Measurements from ENCODE around the gene CDH23.

CDH23 gene

DNA sequence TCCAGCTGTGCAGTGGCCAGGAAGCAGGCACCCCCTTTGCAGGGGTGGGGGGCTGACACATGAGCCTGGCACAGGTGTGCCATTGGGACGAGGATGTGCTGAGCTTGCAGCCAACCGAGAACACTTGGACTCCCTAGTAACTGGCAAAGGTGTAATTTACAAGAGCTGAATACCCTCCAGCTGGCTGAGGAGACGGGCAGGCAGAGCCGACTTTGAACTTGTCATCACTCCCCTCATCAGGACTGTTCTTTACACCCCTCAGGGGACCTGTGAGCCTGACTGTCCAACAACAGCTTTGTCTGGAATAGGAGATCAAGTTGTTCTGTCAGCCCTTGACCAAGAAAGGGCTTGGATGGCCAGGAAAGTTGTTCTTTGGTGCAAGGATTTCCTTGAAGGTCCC, 61.2 kb downstream of the CDH23 start:
- H3K9me3 ChIP-seq (ENCODE audit: control insufficient read depth, insufficient read depth, low read length), result no peaks in the 10 kb centered on the region
- no peaks in the 10 kb centered on the region for H3K4me1 ChIP-seq (ENCODE audit: control insufficient read depth, insufficient read depth, low read length)
- no peaks in the 10 kb centered on the region for H3K36me3 ChIP-seq (ENCODE audit: control insufficient read depth, insufficient read depth, low read length)
- H3K27me3 ChIP-seq (ENCODE audit: control insufficient read depth, insufficient read depth, low read length), result no peaks in the 10 kb centered on the region
- H3K4me3 ChIP-seq (ENCODE audit: low read depth, low read length), result no peak overlapping the region
- no peak overlapping the region for H3K27ac ChIP-seq (ENCODE audit: low read depth, low read length)
- no peak overlapping the region for H3K9ac ChIP-seq (ENCODE audit: low read depth, low read length)

DNA sequence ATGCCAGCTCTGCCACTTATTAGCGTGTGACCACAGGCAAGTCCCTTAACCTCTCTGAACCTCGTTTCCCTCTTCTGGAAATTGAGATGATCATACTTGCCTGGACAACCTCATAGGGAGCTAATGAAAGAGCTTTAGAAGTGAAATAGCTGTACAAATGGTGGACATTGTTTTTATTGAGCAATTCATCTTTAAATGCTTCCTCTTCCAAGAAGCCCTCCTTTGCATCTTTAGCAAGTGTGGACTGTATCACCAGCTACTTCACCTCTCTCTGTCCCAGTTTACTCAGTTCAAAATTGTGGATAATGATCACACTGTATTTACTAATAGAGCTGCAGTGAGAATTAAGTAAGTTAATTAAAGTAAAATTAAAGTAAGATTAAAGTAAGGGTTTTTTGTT, 61.7 kb downstream of the CDH23 start:
- Histone ChIP-seq H3K36me3 (ENCODE audit: control insufficient read depth, insufficient read depth, low read length) (no peaks in the 10 kb centered on the region), H3K4me3 (ENCODE audit: low read depth, low read length) (no peak overlapping the region), H3K27ac (ENCODE audit: low read depth, low read length) (no peak overlapping the region), H3K27me3 (ENCODE audit: control insufficient read depth, insufficient read depth, low read length) (no peaks in the 10 kb centered on the region), H3K9me3 (ENCODE audit: control insufficient read depth, insufficient read depth, low read length) (no peaks in the 10 kb centered on the region), H3K9ac (ENCODE audit: low read depth, low read length) (no peak overlapping the region), H3K4me1 (ENCODE audit: control insufficient read depth, insufficient read depth, low read length) (no peaks in the 10 kb centered on the region)

DNA sequence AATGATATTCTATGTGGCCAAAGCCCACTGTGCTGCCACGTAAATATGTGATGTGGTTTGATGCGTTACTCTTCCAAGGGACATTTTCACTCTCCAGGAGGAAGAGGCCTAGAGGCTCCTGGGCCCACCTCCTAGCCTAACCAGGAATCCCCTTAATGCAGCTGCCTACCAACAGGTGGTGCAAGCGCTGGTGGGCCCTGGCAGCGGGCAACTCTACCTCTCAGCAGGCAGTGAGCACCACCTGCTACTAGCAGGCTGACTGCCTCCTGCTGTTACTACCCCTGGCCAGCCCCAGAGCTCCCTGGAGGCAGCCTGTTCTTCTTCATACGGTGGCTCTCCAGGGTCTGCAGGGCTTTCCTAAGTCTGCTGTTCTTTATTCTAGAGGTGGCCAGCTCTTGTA, 62.8 kb downstream of the CDH23 start:
- Histone ChIP-seq H3K27ac (ENCODE audit: low read depth, low read length) (no peak overlapping the region), H3K4me1 (ENCODE audit: control insufficient read depth, insufficient read depth, low read length) (no peaks in the 10 kb centered on the region), H3K9ac (ENCODE audit: low read depth, low read length) (no peak overlapping the region), H3K36me3 (ENCODE audit: control insufficient read depth, insufficient read depth, low read length) (no peaks in the 10 kb centered on the region), H3K4me3 (ENCODE audit: low read depth, low read length) (no peak overlapping the region), H3K9me3 (ENCODE audit: control insufficient read depth, insufficient read depth, low read length) (no peaks in the 10 kb centered on the region), H3K27me3 (ENCODE audit: control insufficient read depth, insufficient read depth, low read length) (no peaks in the 10 kb centered on the region)

DNA sequence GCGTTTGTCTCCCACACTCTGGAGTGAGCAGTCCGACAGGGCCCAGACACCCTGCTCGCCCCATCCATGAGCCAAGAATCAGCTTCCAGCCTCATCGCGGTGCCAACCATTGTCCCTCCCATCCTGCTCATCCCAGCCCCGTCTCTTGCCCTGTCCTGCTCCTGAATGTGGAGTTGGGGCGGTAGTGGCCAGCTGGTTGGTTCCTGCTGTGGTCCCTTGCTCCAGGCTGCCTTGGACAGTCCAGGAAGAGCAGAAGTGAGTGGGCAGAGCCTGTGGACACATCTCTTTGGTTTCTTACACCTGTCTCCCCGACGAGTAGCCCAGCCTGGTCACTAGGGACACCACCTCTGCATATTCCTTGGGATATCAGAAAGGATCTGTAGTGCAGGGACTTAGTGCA, 63.9 kb downstream of the CDH23 start:
- no peak overlapping the region for H3K4me3 ChIP-seq (ENCODE audit: low read depth, low read length)
- no peak overlapping the region for H3K27ac ChIP-seq (ENCODE audit: low read depth, low read length)
- no peaks in the 10 kb centered on the region for H3K27me3 ChIP-seq (ENCODE audit: control insufficient read depth, insufficient read depth, low read length)
- no peaks in the 10 kb centered on the region for H3K4me1 ChIP-seq (ENCODE audit: control insufficient read depth, insufficient read depth, low read length)
- H3K9me3 ChIP-seq (ENCODE audit: control insufficient read depth, insufficient read depth, low read length), result no peaks in the 10 kb centered on the region
- no peak overlapping the region for H3K9ac ChIP-seq (ENCODE audit: low read depth, low read length)
- H3K36me3 ChIP-seq (ENCODE audit: control insufficient read depth, insufficient read depth, low read length), result no peaks in the 10 kb centered on the region

DNA sequence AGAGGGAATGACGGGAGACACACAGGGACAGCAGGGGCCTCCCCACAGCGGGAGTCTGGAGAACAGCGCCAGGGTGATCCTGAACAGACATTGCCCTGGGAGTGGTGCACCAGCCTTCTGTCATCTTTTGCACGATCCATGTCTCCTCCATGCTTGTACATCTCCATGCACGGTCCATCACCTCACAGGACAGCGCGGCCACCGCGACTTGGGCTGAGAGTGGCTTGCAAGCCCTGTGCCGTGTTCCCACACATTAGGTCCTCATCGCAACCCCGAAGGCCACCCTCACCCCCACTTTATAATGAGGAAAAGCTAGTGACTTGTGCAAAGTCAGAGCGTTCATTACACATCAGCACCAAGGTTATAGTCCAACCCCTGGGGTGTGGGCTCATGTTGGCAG, 64.7 kb downstream of the CDH23 start:
- Histone ChIP-seq H3K36me3 (ENCODE audit: control insufficient read depth, insufficient read depth, low read length) (no peaks in the 10 kb centered on the region), H3K27ac (ENCODE audit: low read depth, low read length) (no peak overlapping the region), H3K9me3 (ENCODE audit: control insufficient read depth, insufficient read depth, low read length) (no peaks in the 10 kb centered on the region), H3K4me1 (ENCODE audit: control insufficient read depth, insufficient read depth, low read length) (no peaks in the 10 kb centered on the region), H3K27me3 (ENCODE audit: control insufficient read depth, insufficient read depth, low read length) (no peaks in the 10 kb centered on the region), H3K4me3 (ENCODE audit: low read depth, low read length) (no peak overlapping the region), H3K9ac (ENCODE audit: low read depth, low read length) (no peak overlapping the region)

DNA sequence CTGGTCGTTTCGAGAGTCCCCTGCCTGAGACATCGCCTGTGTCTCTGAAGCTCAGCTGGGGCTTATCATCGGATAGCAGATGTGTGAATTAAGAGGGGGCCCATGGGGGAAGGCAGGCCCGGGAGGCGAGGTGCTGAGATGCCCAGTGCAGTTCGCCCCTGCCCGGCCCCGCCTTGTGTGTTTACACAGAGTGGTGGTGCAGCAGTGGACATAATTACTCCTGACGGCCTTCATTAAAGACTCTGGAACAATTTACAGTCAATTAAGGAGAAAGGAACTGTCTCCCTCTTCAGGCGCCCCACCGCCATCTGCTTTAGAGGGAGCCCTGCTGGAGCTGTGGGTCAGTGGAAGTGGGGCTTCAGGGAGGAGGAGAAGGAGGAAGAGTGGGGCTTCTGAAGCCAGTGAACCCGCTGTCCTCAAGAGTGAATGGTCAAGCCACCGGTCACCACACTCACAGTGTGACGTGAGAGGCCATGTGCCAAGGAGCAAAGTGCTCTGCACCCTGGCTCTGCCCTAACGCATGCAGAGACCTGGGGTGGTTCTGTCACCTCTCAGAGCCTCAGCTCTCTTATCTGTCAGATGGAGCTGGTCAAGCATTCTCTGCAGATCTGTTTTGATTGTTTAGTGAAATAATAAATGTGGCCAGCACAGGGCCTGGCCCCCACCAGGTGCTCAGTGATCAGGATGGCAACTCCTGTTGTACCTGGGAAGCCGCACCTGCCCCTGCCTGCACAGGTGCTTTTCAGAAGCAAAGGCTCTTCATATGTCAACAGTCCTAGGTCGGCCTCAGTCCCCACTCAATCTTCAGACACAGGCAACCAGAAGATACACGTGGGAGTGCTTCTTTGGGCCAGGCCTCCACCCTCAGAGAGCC, 65.6 kb downstream of the CDH23 start:
- Histone ChIP-seq H3K4me3 (ENCODE audit: low read depth, low read length) (no peak overlapping the region), H3K27ac (ENCODE audit: low read depth, low read length) (no peak overlapping the region), H3K9ac (ENCODE audit: low read depth, low read length) (no peak overlapping the region), H3K9me3 (ENCODE audit: control insufficient read depth, insufficient read depth, low read length) (no peaks in the 10 kb centered on the region), H3K4me1 (ENCODE audit: control insufficient read depth, insufficient read depth, low read length) (no peaks in the 10 kb centered on the region), H3K27me3 (ENCODE audit: control insufficient read depth, insufficient read depth, low read length) (no peaks in the 10 kb centered on the region), H3K36me3 (ENCODE audit: control insufficient read depth, insufficient read depth, low read length) (no peaks in the 10 kb centered on the region)

DNA sequence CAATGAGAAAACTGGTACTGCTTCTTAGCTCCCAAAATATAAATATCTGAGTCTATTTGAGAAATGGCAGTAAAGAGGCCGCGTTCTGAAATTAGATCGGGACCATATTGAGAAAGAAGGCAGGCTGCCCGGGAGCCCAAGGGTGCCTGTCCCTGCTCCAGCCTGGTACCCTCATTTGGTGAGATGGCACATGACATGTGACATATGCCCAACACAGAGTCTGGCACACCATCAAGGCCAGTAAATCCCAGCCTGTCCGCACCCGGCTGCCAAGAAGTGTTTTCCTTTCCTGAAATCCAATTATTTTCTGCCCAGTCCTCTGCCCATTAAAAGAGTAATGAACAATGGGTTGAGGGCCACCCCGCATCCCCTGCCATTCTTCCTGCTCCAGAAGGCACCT, 66.4 kb downstream of the CDH23 start:
- Histone ChIP-seq H3K27me3 (ENCODE audit: control insufficient read depth, insufficient read depth, low read length) (no peaks in the 10 kb centered on the region), H3K4me3 (ENCODE audit: low read depth, low read length) (no peak overlapping the region), H3K9me3 (ENCODE audit: control insufficient read depth, insufficient read depth, low read length) (no peaks in the 10 kb centered on the region), H3K9ac (ENCODE audit: low read depth, low read length) (no peak overlapping the region), H3K4me1 (ENCODE audit: control insufficient read depth, insufficient read depth, low read length) (no peaks in the 10 kb centered on the region), H3K36me3 (ENCODE audit: control insufficient read depth, insufficient read depth, low read length) (no peaks in the 10 kb centered on the region), H3K27ac (ENCODE audit: low read depth, low read length) (no peak overlapping the region)

DNA sequence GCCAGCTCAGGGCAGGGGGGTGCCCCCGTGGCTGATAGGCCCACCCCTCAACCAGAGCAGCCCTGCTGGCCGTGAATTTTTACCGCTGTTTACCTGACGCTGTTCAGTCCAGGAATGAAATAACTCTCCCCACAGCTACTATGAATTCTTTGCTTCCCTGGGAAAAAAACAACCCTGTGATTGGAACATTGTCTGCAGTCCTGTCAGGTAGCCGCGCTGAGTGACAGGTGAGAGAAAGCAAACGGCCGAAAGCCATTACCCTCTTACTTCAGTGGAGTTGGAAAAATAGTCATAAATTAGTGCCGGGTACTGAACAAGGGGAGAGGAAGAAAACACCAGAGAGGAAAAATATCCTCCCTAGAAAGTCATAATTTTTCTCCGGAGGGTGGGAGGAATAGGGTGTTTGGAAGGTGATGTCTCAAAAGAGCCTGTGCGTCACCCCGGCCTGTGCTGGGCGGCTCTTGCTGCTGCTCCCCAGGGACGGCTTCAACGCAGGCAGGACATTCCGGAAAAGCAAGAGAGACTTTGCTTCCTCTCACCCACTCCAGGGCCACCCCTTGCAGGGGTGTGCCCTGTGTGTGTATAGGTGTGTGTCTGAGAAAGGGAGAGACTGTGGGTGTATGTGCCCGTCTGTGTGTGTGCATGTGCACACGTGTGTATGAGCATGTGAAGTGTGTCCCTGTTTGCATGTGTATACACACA, 69.0 kb downstream of the CDH23 start:
- Histone ChIP-seq H3K27ac (ENCODE audit: low read depth, low read length) (no peak overlapping the region), H3K27me3 (ENCODE audit: control insufficient read depth, insufficient read depth, low read length) (no peaks in the 10 kb centered on the region)

DNA sequence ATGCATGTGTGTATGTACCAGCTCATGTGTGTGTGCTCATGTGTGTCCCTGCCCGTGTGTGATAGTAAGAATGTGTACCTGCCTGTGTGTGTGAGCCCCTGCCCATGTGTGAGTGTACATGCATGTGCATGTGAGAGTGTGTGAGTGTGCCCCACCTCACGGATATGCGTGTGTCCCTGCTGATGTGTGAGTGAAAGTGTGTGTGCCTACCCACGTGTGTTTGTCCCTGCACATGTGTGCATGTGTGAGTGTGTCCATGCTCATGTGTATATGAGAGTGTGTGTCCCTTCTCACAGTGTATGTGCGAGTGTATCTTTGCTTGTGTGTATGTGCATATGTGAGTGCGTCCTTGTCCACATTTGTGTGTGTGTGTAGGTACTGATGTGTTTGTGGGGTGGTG, 69.6 kb downstream of the CDH23 start:
- no peaks in the 10 kb centered on the region for H3K36me3 ChIP-seq (ENCODE audit: control insufficient read depth, insufficient read depth, low read length)
- no peaks in the 10 kb centered on the region for H3K9me3 ChIP-seq (ENCODE audit: control insufficient read depth, insufficient read depth, low read length)
- no peak overlapping the region for H3K9ac ChIP-seq (ENCODE audit: low read depth, low read length)
- H3K27me3 ChIP-seq (ENCODE audit: control insufficient read depth, insufficient read depth, low read length), result no peaks in the 10 kb centered on the region
- H3K4me3 ChIP-seq (ENCODE audit: low read depth, low read length), result no peak overlapping the region
- H3K4me1 ChIP-seq (ENCODE audit: control insufficient read depth, insufficient read depth, low read length), result no peaks in the 10 kb centered on the region
- no peak overlapping the region for H3K27ac ChIP-seq (ENCODE audit: low read depth, low read length)

More for the DNA sequence above, 69.0 kb downstream of the CDH23 start:
- Histone ChIP-seq H3K9me3 (ENCODE audit: control insufficient read depth, insufficient read depth, low read length) (no peaks in the 10 kb centered on the region), H3K9ac (ENCODE audit: low read depth, low read length) (no peak overlapping the region), H3K36me3 (ENCODE audit: control insufficient read depth, insufficient read depth, low read length) (no peaks in the 10 kb centered on the region), H3K4me1 (ENCODE audit: control insufficient read depth, insufficient read depth, low read length) (no peaks in the 10 kb centered on the region), H3K4me3 (ENCODE audit: low read depth, low read length) (no peak overlapping the region)

DNA sequence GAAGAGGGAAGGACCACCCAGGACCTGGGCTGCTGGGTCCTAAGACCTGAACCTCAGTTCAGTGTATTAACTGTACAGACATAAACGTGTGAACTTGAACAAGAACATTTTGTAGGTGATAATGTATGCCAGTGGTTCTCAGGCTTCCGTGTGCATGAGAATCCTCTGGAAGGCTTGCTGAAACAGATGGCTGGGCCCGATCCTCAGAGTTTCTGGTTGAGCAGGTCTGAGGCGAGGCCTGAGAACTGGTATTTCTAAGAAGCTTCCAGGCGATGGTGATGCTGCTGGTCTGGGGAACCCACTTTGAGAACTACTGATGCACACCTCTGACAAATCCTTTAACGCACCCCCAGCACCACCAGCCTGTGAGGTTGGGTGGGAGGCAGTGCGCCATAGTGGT, 70.4 kb downstream of the CDH23 start:
- H3K9me3 ChIP-seq (ENCODE audit: control insufficient read depth, insufficient read depth, low read length), result no peaks in the 10 kb centered on the region
- H3K27ac ChIP-seq (ENCODE audit: low read depth, low read length), result no peak overlapping the region
- H3K9ac ChIP-seq (ENCODE audit: low read depth, low read length), result no peak overlapping the region
- H3K27me3 ChIP-seq (ENCODE audit: control insufficient read depth, insufficient read depth, low read length), result no peaks in the 10 kb centered on the region
- no peak overlapping the region for H3K4me3 ChIP-seq (ENCODE audit: low read depth, low read length)
- H3K4me1 ChIP-seq (ENCODE audit: control insufficient read depth, insufficient read depth, low read length), result no peaks in the 10 kb centered on the region
- H3K36me3 ChIP-seq (ENCODE audit: control insufficient read depth, insufficient read depth, low read length), result no peaks in the 10 kb centered on the region

DNA sequence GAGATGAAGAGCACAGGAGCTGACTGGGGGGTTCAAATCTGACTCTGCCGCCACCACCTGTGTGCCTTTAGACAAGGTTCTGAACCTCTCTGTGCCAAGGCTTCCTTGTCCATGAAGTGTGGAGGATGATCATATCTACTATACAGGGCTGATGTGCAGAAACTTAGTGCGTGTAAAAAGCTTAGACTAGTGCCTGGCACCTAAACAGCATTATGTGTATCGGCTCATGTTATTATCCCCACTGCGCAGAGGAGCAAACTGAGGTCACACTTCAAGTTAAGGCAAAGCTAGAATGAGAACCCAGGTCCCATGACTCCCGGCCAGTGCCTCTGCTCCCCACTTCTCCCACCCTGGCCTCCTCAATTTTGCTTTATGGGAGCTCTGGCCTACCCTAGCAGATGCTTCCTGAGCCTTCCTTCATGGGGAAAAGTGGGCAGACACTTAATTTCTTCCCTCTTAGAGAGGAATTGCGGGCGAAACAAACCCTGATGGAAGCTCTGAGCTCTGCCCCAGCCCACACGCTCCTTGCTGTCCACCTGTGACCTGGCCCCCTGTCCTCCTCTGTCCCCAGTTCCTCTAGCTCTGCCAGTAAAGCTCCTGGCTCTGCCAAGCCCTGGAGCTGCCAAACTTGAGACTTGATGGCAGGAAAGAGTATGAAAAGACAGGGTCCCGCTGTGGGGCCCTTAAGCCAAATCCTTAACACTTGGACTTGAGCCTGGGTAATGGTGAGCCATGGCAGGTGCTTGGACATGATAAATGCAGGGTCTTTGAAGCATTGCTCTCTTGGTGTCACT, 71.0 kb downstream of the CDH23 start:
- no peaks in the 10 kb centered on the region for H3K27me3 ChIP-seq (ENCODE audit: control insufficient read depth, insufficient read depth, low read length)
- H3K9ac ChIP-seq (ENCODE audit: low read depth, low read length), result no peak overlapping the region
- H3K27ac ChIP-seq (ENCODE audit: low read depth, low read length), result no peak overlapping the region
- no peaks in the 10 kb centered on the region for H3K4me1 ChIP-seq (ENCODE audit: control insufficient read depth, insufficient read depth, low read length)
- no peaks in the 10 kb centered on the region for H3K36me3 ChIP-seq (ENCODE audit: control insufficient read depth, insufficient read depth, low read length)
- no peaks in the 10 kb centered on the region for H3K9me3 ChIP-seq (ENCODE audit: control insufficient read depth, insufficient read depth, low read length)
- H3K4me3 ChIP-seq (ENCODE audit: low read depth, low read length), result no peak overlapping the region
